Sigmoid colon (tissue), 7 donors: Measurements from ENCODE around the gene EDDM13. TPM values are rescaled to one million over a fixed set of nuclear protein-coding genes. Genes with fewer than 3 reads are reported as not detected.

Experiments
- DNase-seq: peaks from one replicate; pipeline ENCODE4 v3.0.0-alpha.2; 2019
- H3K27ac ChIP-seq, 4 donors: fragments of 200-600 bp; sonication (generic); one replicate each; pipeline ENCODE4 v1.5.1; 2016 to 2019; ENCODE audit warnings: mild to moderate bottlenecking in 1 of 4
- H3K27me3 ChIP-seq, 3 donors: fragments of 200-600 bp; sonication (generic); one replicate each; pipeline ENCODE4 v1.5.1; 2019; ENCODE audit warnings: mild to moderate bottlenecking in 1 of 3
- H3K36me3 ChIP-seq, 4 donors: fragments of 200-600 bp; sonication (generic); one replicate each; pipeline ENCODE4 v1.5.1; 2016 to 2019
- H3K4me1 ChIP-seq, 4 donors: fragments of 200-600 bp; sonication (generic); one replicate each; pipeline ENCODE4 v1.5.1; 2017 to 2019
- H3K4me3 ChIP-seq, 4 donors: fragments of 200-600 bp; sonication (generic); one replicate each; pipeline ENCODE4 v1.5.1; 2017 to 2019; ENCODE audit warnings: mild to moderate bottlenecking in 2 of 4, moderate library complexity in 1 of 4
- H3K9me3 ChIP-seq, 4 donors: fragments of 200-600 bp in 3 of 4; sonication (generic) in 3 of 4; one replicate each; pipeline versions ENCODE4 v1.5.1 to v1.6.1; 2013 to 2019
- EP300 ChIP-seq, 4 donors: sonication (generic); formaldehyde crosslinking; IDR thresholded peaks; one replicate each; pipeline ENCODE4 v1.6.1; 2017; ENCODE audit warnings: antibody characterized with exemption in 4 of 4
- POLR2A ChIP-seq, 2 donors: fragments of 450-650 bp; IDR thresholded peaks; one replicate each; pipeline ENCODE4 v1.6.1; 2016; ENCODE audit warnings: antibody characterized with exemption in 2 of 2, mild to moderate bottlenecking in 2 of 2, moderate library complexity in 2 of 2
- POLR2AphosphoS5 ChIP-seq, 4 donors: sonication (generic); formaldehyde crosslinking; IDR thresholded peaks; one replicate each; pipeline ENCODE4 v1.6.1; 2017; ENCODE audit warnings: antibody characterized with exemption in 4 of 4
- WGBS, 2 donors: extraction: QIAGEN DNeasy Blood & Tissue Kit; methylation state at CpG; one replicate each; pipeline ENCODE4 v1.1.7; 2013; 5-methylcytosine and 5-hydroxymethylcytosine counted together
- intact Hi-C: fragments of 100-400 bp; cut with DNase I; formaldehyde crosslinking; loops from one replicate; pipeline ENCODE4 v1.15.1; 2023
- polyA plus RNA-seq, 3 donors: library from polyadenylated mRNA; stranded (reverse); fragments of 200-250 nt; gene quantifications; one replicate each; pipeline ENCODE4 v1.2.3, GENCODE V29; 2013
- total RNA-seq, 4 donors: library from RNA; depleted of rRNA; stranded (reverse); fragments of >200 nt; gene quantifications; one replicate each; pipeline ENCODE4 v1.1.0, GENCODE V29; 2016
- TF ChIP-seq, protein P1 (sequence below), 4 experiments: fragments of 450-650 bp in 3 of 4; fragments of 200-600 bp in 1 of 4; IDR thresholded peaks; one replicate each; pipeline ENCODE4 v1.5.1; 2016 to 2019; ENCODE audit warnings: antibody characterized with exemption in 4 of 4, mild to moderate bottlenecking in 3 of 4, moderate library complexity in 2 of 4
- donor health status: healthy with polysubstance abuse.
- donor health status: Bipolar disorder and iron deficiency.
- donor health status: healthy.

EDDM13 gene
- total and polyA plus RNA-seq, 7 donors: 0.32 to 10.8 TPM; not detected in 5

DNA sequence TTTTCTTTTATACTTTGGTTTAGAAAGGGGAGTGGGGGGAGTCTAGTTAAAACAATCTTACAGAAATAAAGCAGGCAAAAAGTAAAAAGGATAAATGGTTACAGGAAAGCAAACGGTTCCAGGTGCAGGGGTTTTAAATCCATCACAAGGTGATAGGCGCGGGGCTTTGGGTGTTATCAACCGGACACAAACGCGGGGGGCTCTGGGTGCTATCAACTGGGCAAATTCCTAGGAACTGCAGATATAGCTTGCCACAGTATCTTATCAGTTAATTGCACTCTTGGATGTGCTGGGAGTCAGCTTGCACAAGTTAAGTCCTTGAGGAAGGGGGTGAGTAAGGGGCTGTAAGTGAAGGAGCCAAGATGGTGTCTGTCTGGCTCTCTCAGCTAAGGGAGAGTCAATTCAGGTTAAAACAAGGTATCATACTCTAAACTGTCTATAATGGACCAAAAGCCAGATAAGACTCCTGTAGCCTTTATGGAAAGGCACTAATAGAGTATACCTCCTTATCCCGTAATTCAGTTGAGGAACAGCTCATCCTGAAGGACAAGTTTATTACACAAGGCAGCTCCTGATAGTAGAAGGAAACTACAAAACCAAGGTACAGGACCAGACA lies 74.7 kb downstream of the EDDM13 start:
- 63 to 77% methylated on average over 7 of the region's 7 CpGs for WGBS, 2 donors
- peaks cover 0 to 2% (median 0%) of the 10 kb centered on the region in 4 donors for H3K9me3 ChIP-seq
- no peak for DNase-seq
- H3K27ac ChIP-seq: no peak overlapping the region
- no peaks in the 10 kb centered on the region for H3K27me3 ChIP-seq
- no peaks in the 10 kb centered on the region for H3K36me3 ChIP-seq
- intact Hi-C loops: loop anchor here (10.0 kb wide), 1 partner anchor 172 kb away; the partner anchor contains the start of gene GALP
- H3K4me1 ChIP-seq: no peaks in the 10 kb centered on the region
- H3K4me3 ChIP-seq: no peak overlapping the region
- TF ChIP-seq, protein P1, sequence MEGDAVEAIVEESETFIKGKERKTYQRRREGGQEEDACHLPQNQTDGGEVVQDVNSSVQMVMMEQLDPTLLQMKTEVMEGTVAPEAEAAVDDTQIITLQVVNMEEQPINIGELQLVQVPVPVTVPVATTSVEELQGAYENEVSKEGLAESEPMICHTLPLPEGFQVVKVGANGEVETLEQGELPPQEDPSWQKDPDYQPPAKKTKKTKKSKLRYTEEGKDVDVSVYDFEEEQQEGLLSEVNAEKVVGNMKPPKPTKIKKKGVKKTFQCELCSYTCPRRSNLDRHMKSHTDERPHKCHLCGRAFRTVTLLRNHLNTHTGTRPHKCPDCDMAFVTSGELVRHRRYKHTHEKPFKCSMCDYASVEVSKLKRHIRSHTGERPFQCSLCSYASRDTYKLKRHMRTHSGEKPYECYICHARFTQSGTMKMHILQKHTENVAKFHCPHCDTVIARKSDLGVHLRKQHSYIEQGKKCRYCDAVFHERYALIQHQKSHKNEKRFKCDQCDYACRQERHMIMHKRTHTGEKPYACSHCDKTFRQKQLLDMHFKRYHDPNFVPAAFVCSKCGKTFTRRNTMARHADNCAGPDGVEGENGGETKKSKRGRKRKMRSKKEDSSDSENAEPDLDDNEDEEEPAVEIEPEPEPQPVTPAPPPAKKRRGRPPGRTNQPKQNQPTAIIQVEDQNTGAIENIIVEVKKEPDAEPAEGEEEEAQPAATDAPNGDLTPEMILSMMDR (IDR thresholded peaks at IDR 0.05): no peak
- TF ChIP-seq POLR2AphosphoS5 (IDR thresholded peaks at IDR 0.05) (no peak), EP300 (IDR thresholded peaks at IDR 0.05) (no peak), POLR2A (IDR thresholded peaks at IDR 0.05) (no peak)

DNA sequence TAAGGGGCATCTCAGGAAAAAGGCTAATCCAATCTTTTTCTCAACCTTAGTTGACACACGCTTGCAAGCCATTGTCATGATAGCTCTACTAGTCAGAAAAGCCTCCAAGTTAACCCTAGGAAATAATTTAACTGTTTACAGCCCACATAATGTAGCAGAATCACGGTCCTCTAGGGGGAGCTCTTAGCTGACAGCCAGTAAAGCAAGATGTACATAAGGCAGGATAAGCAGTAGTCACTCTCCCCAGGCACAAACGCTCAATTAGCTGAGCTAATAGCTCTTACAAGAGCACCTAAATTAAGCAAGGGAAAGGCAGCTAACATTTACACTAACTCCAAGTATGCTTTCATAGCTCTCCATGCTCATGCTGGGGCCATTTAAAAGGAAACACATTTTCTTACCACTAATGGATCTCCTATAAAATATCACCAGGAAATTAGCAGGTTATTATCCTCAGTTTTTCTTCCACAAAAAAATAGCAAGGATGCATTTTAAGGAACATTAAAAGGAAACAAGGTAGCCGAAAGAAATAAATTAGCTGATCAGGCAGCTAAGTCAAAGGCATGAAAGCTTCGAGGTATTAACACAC lies 75.8 kb downstream of the EDDM13 start:
- H3K27ac ChIP-seq: no peak overlapping the region
- no peaks in the 10 kb centered on the region for H3K9me3 ChIP-seq
- WGBS, 2 donors: 52 to 71% methylated on average over 5 of the region's 5 CpGs
- H3K4me3 ChIP-seq: no peak overlapping the region
- TF ChIP-seq, protein P1 (IDR thresholded peaks at IDR 0.05): no peak
- TF ChIP-seq EP300 (IDR thresholded peaks at IDR 0.05): no peak
- no peak for TF ChIP-seq POLR2A (IDR thresholded peaks at IDR 0.05)
- TF ChIP-seq POLR2AphosphoS5 (IDR thresholded peaks at IDR 0.05): no peak
- intact Hi-C loops: loop anchor here (10.0 kb wide), 1 partner anchor 174 kb away; the partner anchor contains the start of gene GALP
- no peaks in the 10 kb centered on the region for H3K27me3 ChIP-seq
- H3K4me1 ChIP-seq: no peaks in the 10 kb centered on the region
- H3K36me3 ChIP-seq: no peaks in the 10 kb centered on the region
- DNase-seq: no peak

DNA sequence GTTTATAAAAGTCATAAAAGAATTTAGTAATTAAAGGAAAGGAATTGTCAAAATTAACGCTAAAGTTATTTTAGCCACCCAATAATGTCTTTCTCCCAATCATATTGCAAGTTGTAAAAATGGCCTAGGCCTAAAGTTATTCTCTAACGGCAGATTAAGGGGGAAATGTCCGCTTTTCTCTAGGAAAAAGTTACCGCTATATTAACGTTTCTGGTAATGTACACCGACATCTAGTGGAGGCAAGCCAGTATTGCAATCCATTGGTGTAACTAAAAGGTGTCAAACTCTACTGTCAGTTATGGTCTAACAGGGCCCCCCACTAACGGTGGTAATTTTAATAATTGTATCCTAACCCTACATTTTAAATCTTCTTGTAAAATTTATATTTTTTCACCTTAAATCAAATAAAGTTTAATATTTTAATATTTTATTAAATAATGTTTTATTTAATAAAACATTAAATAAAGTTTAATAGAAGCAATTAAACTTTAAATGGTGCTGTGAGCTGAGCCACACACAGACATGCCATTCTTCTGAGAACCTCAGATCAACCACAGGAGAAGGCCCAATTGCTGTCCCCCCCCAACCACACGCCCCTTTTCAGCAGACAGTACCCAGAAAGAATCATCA lies 78.0 kb downstream of the EDDM13 start:
- Histone ChIP-seq H3K9me3 (no peaks in the 10 kb centered on the region), H3K36me3 (no peaks in the 10 kb centered on the region), H3K27me3 (no peaks in the 10 kb centered on the region), H3K27ac (no peak overlapping the region), H3K4me1 (no peaks in the 10 kb centered on the region), H3K4me3 (no peak overlapping the region)
- TF ChIP-seq, protein P1 (IDR thresholded peaks at IDR 0.05): peak; percentile 64 to 82 (median 75)
- TF ChIP-seq POLR2AphosphoS5 (IDR thresholded peaks at IDR 0.05) (no peak), EP300 (IDR thresholded peaks at IDR 0.05) (no peak)
- whole genome bisulfite sequencing, 2 donors: 15 to 17% methylated on average over 8 of the region's 8 CpGs
- no peak for DNase-seq
- intact Hi-C loops: loop anchor here (2.0 kb wide), 2 partner anchors 98 to 274 kb away; no protein-coding TSS in a partner anchor

DNA sequence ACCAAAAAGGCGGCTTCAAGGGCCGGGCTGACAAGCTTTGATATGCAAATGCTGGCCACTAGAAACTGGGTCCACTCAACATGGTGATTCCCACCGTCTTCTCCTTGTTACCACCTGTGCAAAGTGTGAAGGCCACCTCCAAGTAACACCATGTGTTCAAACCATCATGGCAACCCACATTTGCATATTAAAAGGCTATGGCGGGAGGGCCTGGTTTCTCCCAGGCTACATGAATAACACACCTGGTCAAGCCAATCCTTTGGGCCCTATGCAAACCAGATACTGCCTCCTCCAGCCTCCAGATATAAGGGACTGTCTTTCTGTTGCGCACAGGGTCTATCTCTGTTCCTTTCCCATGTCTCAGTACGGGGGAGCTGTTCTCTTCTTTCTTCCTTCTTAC lies 78.7 kb downstream of the EDDM13 start:
- TF ChIP-seq, protein P1 (IDR thresholded peaks at IDR 0.05): no peak
- no peak for TF ChIP-seq EP300 (IDR thresholded peaks at IDR 0.05)
- TF ChIP-seq POLR2A (IDR thresholded peaks at IDR 0.05): no peak
- Histone ChIP-seq H3K9me3 (no peaks in the 10 kb centered on the region), H3K4me1 (no peaks in the 10 kb centered on the region), H3K27ac (no peak overlapping the region), H3K27me3 (no peaks in the 10 kb centered on the region), H3K36me3 (no peaks in the 10 kb centered on the region), H3K4me3 (no peak overlapping the region)
- no peak for DNase-seq
- intact Hi-C loops: loop anchor here (2.0 kb wide), 2 partner anchors 98 to 274 kb away; no protein-coding TSS in a partner anchor
- 78 to 82% methylated on average over 6 of the region's 6 CpGs for WGBS, 2 donors
